ENCODE results near the gene ZNF705A. TPM values are rescaled to one million over a fixed set of nuclear protein-coding genes. Genes with fewer than 3 reads are reported as not detected.
"Not testable (repeated sequence)": the region's sequence is repeated elsewhere in the genome, so short reads cannot be mapped to it uniquely, and the experiment has no call there.

The ZNF705A gene
- total RNA-seq, 1 donor from 2014 or later = not detected

DNA sequence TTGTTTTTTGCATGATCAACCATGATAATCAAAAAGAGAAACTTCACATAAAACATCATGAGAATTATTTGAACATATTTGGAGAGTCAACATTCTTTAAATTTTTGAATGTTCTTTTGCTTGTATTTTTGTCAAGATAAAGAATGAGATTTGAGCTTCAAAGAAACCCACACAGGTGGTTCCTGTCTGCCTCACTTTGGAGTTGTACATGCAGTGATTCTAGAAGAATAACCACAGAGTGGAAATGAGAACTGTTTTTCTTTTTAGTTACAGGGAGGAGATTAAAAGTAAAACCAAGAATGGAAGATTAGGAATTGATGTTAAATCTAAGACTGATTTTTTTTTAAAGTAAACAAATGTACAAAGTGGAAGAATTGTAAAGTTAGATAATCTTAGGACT is 2.3 kb upstream of the ZNF705A start:
- intact Hi-C loops (cut with DNase I) = no loop called here
- H3K36me3 ChIP-seq = no peaks in the 10 kb centered on the region

DNA sequence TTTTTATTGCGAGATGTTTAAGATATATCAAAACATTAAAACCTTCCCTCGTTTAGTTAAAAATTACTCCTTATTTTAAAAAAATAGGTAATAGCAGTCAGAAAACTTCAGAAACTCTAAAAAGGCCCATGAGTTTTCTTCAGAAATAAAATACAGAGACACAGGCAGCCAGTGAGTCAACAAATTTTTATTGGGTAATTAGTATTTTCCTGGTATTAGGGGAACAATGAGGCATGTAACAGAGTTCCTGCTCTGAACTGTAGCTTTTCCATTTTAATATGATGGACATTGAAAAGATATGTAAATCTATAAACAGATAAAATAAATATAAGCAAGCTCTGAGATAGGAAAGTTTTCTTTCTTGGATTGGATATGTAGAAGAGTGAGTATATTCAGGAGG is 399 bp upstream of the ZNF705A start:
- Histone ChIP-seq H3K4me1 (no peaks in the 10 kb centered on the region), H3K27ac (no peak overlapping the region), H3K9me3 (no peaks in the 10 kb centered on the region), H3K4me3 (no peak overlapping the region), H3K36me3 (no peaks in the 10 kb centered on the region), H3K27me3 (no peaks in the 10 kb centered on the region)
- intact Hi-C loops (cut with DNase I) = no loop called here
- no peak for DNase-seq (ENCODE audit: extremely low spot score in 2 of 2)
- TF ChIP-seq POLR2AphosphoS5 (IDR thresholded peaks at IDR 0.05; ENCODE audit: insufficient read depth in 1 of 2, low read depth in 1 of 2) = no peak

More for the DNA sequence above, 2.3 kb upstream of the ZNF705A start:
- H3K27me3 ChIP-seq = no peaks in the 10 kb centered on the region
- no peaks in the 10 kb centered on the region for H3K9me3 ChIP-seq
- no peak for DNase-seq (ENCODE audit: extremely low spot score in 2 of 2)
- H3K4me1 ChIP-seq = no peaks in the 10 kb centered on the region
- H3K4me3 ChIP-seq = no peak overlapping the region
- no peak overlapping the region for H3K27ac ChIP-seq
- TF ChIP-seq POLR2AphosphoS5 (IDR thresholded peaks at IDR 0.05; ENCODE audit: insufficient read depth in 1 of 2, low read depth in 1 of 2) (no peak), POLR2A (IDR thresholded peaks at IDR 0.05) (no peak)
- TF ChIP-seq, protein P1, sequence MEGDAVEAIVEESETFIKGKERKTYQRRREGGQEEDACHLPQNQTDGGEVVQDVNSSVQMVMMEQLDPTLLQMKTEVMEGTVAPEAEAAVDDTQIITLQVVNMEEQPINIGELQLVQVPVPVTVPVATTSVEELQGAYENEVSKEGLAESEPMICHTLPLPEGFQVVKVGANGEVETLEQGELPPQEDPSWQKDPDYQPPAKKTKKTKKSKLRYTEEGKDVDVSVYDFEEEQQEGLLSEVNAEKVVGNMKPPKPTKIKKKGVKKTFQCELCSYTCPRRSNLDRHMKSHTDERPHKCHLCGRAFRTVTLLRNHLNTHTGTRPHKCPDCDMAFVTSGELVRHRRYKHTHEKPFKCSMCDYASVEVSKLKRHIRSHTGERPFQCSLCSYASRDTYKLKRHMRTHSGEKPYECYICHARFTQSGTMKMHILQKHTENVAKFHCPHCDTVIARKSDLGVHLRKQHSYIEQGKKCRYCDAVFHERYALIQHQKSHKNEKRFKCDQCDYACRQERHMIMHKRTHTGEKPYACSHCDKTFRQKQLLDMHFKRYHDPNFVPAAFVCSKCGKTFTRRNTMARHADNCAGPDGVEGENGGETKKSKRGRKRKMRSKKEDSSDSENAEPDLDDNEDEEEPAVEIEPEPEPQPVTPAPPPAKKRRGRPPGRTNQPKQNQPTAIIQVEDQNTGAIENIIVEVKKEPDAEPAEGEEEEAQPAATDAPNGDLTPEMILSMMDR (IDR thresholded peaks at IDR 0.05) = no peak

- intact Hi-C loops (cut with DNase I) = no loop called here
- no peak overlapping the region for H3K4me3 ChIP-seq
- H3K27me3 ChIP-seq = no peaks in the 10 kb centered on the region
- H3K4me1 ChIP-seq = no peaks in the 10 kb centered on the region
- DNase-seq (ENCODE audit: extremely low spot score in 2 of 2) = no peak
- TF ChIP-seq, protein P1 (IDR thresholded peaks at IDR 0.05) = no peak
- no peak for TF ChIP-seq POLR2AphosphoS5 (IDR thresholded peaks at IDR 0.05; ENCODE audit: insufficient read depth in 1 of 2, low read depth in 1 of 2)
- no peak for TF ChIP-seq POLR2A (IDR thresholded peaks at IDR 0.05)
- H3K9me3 ChIP-seq = no peaks in the 10 kb centered on the region
- H3K27ac ChIP-seq = no peak overlapping the region
- no peaks in the 10 kb centered on the region for H3K36me3 ChIP-seq
Measured at GRCh38 chr12:8157484-8158198, 826 bp downstream of the ZNF705A start.

DNA sequence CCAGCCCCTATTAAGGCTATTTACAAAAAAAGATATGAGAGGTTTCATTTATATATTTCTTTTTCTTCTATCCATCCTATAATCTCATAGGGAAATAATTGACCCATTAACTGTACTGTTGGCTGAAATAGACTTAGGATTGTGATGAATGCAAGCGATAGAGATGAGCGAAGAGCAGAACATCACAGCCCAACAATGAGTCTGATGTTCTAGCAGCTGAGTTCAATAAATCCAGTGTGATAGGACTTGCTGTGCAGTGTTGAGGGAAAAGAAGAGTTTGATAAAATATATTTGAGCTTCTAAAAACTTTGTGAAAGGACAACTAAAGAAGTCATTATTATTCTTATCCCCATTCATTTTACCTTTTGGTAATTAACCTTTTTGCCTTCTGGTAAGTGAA is 16.1 kb downstream of the ZNF705A start:
- DNase-seq (ENCODE audit: extremely low spot score in 2 of 2); intact Hi-C loops (cut with DNase I): not testable (repeated sequence)

GRCh38 chr12:8179989-8180585 is 23.3 kb downstream of the ZNF705A start:
- H3K36me3 ChIP-seq; H3K27me3 ChIP-seq; H3K9me3 ChIP-seq; DNase-seq (ENCODE audit: extremely low spot score in 2 of 2); intact Hi-C loops (cut with DNase I); H3K4me1 ChIP-seq: not testable (repeated sequence)
- Histone ChIP-seq H3K4me3 (peak overlapping the region; percentile 80 to 87), H3K27ac (peak overlapping the region; percentile 89)
- TF ChIP-seq POLR2A (IDR thresholded peaks at IDR 0.05) (peak in 1 of 2 donors; percentile 29), POLR2AphosphoS5 (IDR thresholded peaks at IDR 0.05; ENCODE audit: insufficient read depth in 1 of 2, low read depth in 1 of 2) (peak in 1 of 2 donors; percentile 74)
- TF ChIP-seq, protein P1 (IDR thresholded peaks at IDR 0.05) = peak in 2 of 3 experiments; percentile 21 to 53

More for the DNA sequence above, 16.1 kb downstream of the ZNF705A start:
- H3K4me3 ChIP-seq, H3K4me1 ChIP-seq, H3K27me3 ChIP-seq, H3K27ac ChIP-seq, H3K36me3 ChIP-seq, H3K9me3 ChIP-seq: not testable (repeated sequence)

- H3K27me3 ChIP-seq; H3K9me3 ChIP-seq; H3K4me1 ChIP-seq; H3K4me3 ChIP-seq; H3K27ac ChIP-seq; H3K36me3 ChIP-seq; intact Hi-C loops (cut with DNase I); DNase-seq (ENCODE audit: extremely low spot score in 2 of 2): not testable (repeated sequence)
Measured at GRCh38 chr12:8181271-8181670, 24.5 kb downstream of the ZNF705A start.

DNA sequence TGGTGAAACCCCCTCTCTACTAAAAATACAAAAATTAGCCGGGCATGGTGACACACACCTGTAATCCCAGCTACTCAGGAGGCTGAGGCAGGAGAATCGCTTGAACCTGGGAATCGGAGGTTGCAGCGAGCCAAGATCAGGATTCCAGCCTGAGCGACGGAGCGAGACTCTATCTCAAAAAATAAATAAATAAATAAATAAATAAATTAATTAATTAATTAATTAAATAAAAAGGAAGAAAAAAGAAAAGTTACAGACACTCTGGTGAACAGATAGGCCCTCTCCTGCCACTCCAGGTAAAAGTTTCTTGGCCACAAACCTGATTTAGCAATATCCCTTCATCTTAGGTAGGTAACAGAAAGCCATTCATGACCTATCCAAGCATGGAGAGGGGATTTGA is 26.1 kb downstream of the ZNF705A start:
- DNase-seq (ENCODE audit: extremely low spot score in 2 of 2); H3K27me3 ChIP-seq; H3K4me3 ChIP-seq; H3K4me1 ChIP-seq; H3K27ac ChIP-seq; H3K9me3 ChIP-seq; H3K36me3 ChIP-seq; intact Hi-C loops (cut with DNase I): not testable (repeated sequence)

- intact Hi-C loops (cut with DNase I) = not testable (repeated sequence)
Measured at GRCh38 chr12:8183346-8183745, 26.5 kb downstream of the ZNF705A start.

GRCh38 chr12:8184206-8184605 is 27.4 kb downstream of the ZNF705A start:
- DNase-seq (ENCODE audit: extremely low spot score in 2 of 2); H3K4me1 ChIP-seq; H3K27me3 ChIP-seq; H3K4me3 ChIP-seq; H3K36me3 ChIP-seq; H3K9me3 ChIP-seq; H3K27ac ChIP-seq; intact Hi-C loops (cut with DNase I): not testable (repeated sequence)

More at GRCh38 chr12:8183346-8183745, 26.5 kb downstream of the ZNF705A start:
- DNase-seq (ENCODE audit: extremely low spot score in 2 of 2); H3K27me3 ChIP-seq; H3K36me3 ChIP-seq; H3K4me3 ChIP-seq; H3K27ac ChIP-seq; H3K9me3 ChIP-seq; H3K4me1 ChIP-seq: not testable (repeated sequence)

- H3K9me3 ChIP-seq; DNase-seq (ENCODE audit: extremely low spot score in 2 of 2); H3K27ac ChIP-seq; H3K27me3 ChIP-seq; H3K4me1 ChIP-seq; H3K4me3 ChIP-seq; intact Hi-C loops (cut with DNase I); H3K36me3 ChIP-seq: not testable (repeated sequence)
Measured at GRCh38 chr12:8188088-8188487, 31.3 kb downstream of the ZNF705A start.
